ENCODE measurements around the gene PGC. TPM values are rescaled to one million over a fixed set of nuclear protein-coding genes. Genes with fewer than 3 reads are reported as not detected.
"Not testable (repeated sequence)": the region's sequence is repeated elsewhere in the genome, so short reads cannot be mapped to it uniquely, and the experiment has no call there.

The PGC gene
- total RNA-seq, 1 donor from 2014 or later: not detected

DNA sequence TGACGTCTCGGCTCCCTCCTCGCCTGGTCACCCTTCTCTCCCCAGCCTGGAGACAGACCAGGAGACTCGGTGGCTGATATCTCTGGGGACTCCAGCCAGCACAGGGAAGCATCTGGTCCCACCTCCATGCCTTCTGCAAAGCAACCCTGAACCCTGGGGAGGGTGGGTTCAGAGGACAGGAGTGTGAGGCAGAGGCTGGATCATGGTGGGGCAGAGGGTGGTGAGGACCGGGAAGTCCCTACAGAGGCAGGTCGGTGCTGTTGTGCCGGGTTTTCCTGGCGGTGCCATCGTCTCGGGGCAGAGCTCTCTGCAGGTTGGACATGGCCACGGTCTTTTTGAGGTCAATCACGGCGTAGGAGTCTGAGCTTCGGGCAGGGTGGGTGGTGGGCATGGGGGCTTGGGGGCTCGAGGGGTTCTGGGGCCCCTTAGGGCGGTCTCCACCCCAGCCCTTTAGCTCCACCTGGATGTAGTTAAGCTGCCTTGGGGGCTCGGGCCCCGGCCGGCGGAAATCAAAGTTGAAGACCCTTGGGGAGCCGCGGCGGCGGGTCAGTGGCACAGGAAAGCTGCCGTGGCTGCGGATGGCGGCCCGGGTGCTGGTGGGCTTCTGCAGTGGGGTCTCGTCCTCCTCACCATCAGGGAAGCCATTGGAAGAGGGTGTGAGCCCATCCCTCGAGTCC is 23.3 kb upstream of the PGC start:
- Mint-ChIP-seq H3K27me3 (ENCODE audit: low read depth) (no peaks in the 10 kb centered on the region), H3K36me3 (ENCODE audit: low read depth) (peaks cover 18% of the 10 kb centered on the region), H3K27ac (no peak overlapping the region), H3K4me1 (ENCODE audit: low read depth) (peaks cover 10% of the 10 kb centered on the region), H3K9me3 (no peaks in the 10 kb centered on the region), H3K4me3 (ENCODE audit: low read depth) (no peak overlapping the region)
- DNase-seq (ENCODE audit: low spot score): no peak
- intact Hi-C loops (cut with micrococcal nuclease): loop anchor here (10.0 kb wide), 1 partner anchor 66 kb away; no protein-coding TSS in a partner anchor

DNA sequence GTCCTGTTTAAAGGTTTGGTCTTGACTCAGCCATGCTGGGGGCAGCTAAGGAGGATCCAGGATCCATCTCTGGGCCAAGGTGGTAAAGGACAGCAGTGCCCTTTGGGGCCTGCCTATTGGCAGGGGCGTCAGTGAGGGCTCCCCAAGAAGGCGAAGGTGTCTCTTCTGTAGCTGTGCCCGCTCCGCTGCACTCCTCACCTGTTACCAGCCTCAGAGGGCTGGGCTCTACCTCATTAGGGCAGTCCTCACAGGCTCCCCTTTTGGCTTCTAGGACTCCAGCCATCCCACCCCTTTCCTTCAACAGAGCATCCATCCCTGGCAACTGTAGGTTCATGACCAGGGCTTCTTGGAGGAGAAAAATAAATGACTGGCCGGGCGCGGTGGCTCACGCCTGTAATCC is 22.2 kb upstream of the PGC start:
- H3K27me3 Mint-ChIP-seq (ENCODE audit: low read depth): no peaks in the 10 kb centered on the region
- H3K36me3 Mint-ChIP-seq (ENCODE audit: low read depth): peaks cover 12% of the 10 kb centered on the region
- DNase-seq (ENCODE audit: low spot score): no peak
- peaks cover 10% of the 10 kb centered on the region for H3K4me1 Mint-ChIP-seq (ENCODE audit: low read depth)
- intact Hi-C loops (cut with micrococcal nuclease): no loop called here
- H3K27ac Mint-ChIP-seq: no peak overlapping the region
- H3K4me3 Mint-ChIP-seq (ENCODE audit: low read depth): no peak overlapping the region
- H3K9me3 Mint-ChIP-seq: no peaks in the 10 kb centered on the region

DNA sequence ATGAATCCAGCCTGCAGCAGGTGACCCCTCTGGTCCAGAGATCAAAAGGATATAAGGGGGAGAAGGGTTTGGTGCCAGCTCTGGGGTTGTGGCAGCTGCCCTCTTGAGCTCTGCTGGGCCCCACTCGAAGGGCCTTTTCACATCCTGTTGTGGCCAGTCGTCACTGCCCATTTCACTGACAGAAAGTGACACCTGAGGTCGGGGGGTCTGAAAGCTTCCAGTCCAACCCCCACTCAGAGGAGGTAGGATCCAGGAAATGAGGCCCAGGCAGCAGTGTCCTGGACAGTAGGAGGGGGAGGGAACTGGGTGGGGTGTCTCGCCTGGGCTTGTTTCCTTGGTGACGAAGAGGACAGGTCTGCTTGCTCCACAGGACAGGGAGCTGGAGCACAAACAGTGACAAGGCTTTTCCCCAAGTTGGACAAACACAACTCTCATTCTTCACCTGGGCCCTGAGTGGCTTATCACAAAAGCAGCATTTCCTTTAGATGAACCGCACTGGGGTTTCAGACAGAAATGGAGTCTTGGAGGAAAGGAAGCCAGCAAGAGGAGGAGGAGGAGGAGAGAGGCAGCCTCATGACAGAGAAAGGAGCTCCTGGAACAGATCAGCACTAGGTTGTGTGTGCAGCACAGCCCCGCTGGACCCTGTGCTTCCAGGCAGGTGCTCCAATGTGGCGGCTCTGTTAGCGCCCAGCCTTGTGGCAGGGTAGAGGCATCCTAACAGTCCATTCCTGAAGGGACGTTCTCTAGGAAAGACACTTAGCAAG is 21.5 kb upstream of the PGC start:
- no peak for DNase-seq (ENCODE audit: low spot score)
- Mint-ChIP-seq H3K4me3 (ENCODE audit: low read depth) (no peak overlapping the region), H3K36me3 (ENCODE audit: low read depth) (peaks cover 9% of the 10 kb centered on the region), H3K4me1 (ENCODE audit: low read depth) (peaks cover 10% of the 10 kb centered on the region), H3K27me3 (ENCODE audit: low read depth) (no peaks in the 10 kb centered on the region), H3K9me3 (no peaks in the 10 kb centered on the region), H3K27ac (peak overlapping the region; percentile 3)
- intact Hi-C loops (cut with micrococcal nuclease): no loop called here

DNA sequence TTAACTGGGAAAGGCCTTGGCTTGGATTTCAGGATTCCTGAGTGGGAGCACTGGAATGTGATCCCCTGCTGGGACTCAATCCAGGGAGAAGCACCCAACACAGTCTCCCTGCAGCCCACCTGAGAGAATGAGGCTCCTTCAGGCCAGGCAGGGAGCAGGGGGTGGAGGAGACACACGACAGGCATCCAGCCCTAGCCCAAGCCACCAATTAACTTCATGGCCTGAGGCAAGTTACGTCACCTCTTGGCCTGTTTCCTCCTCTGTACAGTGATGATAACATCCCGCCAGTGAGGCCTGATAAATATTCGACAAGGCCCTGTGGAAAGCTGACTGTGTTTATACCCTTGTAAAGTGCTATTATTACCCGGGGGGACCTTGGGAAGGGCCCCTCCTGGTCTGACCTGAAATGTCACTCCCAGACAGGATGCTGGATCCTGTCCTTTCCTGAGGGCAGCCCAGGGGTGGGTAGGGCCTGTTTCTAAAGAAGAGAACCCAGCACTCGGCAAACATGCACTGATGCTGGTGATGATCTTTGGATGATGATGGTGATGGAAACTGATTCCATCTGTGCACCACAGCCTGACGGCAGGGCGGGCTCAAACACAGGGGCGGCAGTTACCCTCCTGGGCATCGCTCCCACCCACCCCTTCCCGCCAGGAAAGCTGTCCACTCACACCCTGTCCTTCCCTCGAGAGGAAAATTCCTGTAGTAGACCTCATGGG is 20.1 kb upstream of the PGC start:
- H3K27ac Mint-ChIP-seq: no peak overlapping the region
- H3K4me1 Mint-ChIP-seq (ENCODE audit: low read depth): peaks cover 10% of the 10 kb centered on the region
- intact Hi-C loops (cut with micrococcal nuclease): no loop called here
- no peak overlapping the region for H3K4me3 Mint-ChIP-seq (ENCODE audit: low read depth)
- H3K27me3 Mint-ChIP-seq (ENCODE audit: low read depth): peaks cover 4% of the 10 kb centered on the region
- H3K36me3 Mint-ChIP-seq (ENCODE audit: low read depth): peaks cover 4% of the 10 kb centered on the region
- no peak for DNase-seq (ENCODE audit: low spot score)
- H3K9me3 Mint-ChIP-seq: no peaks in the 10 kb centered on the region

DNA sequence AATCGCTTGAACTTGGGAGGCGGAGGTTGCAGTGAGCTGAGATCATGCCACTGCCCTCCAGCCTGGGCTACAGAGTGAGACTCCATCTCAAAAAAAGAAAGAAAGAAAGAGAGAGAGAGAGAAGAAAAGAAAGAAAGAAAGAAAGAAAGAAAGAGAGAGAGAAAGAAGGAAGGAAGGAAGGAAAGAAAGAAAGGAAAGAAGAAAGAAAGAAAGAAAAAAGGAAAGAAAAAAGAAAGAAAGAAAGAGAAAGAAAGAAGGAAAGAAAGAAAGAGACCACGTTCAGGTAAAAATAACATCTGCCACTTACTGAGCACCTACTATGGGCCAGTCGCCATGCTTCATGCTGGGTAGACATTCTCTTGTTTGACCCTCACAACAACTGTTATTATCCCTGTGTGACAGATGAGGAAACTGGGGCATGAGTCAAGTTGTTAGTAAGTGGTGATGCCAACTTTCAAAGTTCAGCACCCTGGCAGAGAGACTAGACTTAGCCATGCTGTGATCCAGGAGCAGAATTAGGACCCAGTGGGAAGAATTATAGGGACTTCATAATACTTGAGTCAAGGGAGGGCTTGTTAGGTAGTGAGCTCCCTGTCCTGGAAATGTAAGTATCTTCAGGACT is 19.0 kb upstream of the PGC start:
- not testable (repeated sequence) for DNase-seq (ENCODE audit: low spot score); H3K27ac Mint-ChIP-seq

DNA sequence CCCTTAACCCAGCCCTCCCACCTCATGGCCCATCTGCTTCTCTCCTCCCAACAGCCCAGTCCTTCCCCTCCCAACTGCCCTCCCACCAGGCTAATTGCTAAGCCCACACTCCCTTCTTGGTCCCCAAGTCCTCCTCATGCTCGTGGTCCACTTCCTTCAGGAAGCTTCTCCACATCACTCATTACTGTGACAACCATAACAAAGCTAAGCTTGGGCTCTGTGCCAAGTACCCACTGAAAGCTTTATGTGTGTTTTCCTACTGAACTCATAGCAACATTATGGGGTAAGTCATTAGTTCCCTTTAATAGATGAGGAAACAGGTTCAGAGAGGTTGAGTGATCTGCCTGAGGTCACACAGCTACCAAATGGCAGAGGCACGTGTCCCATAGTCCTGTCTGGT is 16.3 kb upstream of the PGC start:
- Mint-ChIP-seq H3K27ac (no peak overlapping the region), H3K36me3 (ENCODE audit: low read depth) (no peaks in the 10 kb centered on the region), H3K4me1 (ENCODE audit: low read depth) (peaks cover 4% of the 10 kb centered on the region), H3K4me3 (ENCODE audit: low read depth) (no peak overlapping the region), H3K9me3 (no peaks in the 10 kb centered on the region), H3K27me3 (ENCODE audit: low read depth) (peaks cover 4% of the 10 kb centered on the region)
- no peak for DNase-seq (ENCODE audit: low spot score)
- intact Hi-C loops (cut with micrococcal nuclease): no loop called here

More for the DNA sequence above, 19.0 kb upstream of the PGC start:
- H3K36me3 Mint-ChIP-seq (ENCODE audit: low read depth); H3K4me1 Mint-ChIP-seq (ENCODE audit: low read depth); intact Hi-C loops (cut with micrococcal nuclease); H3K4me3 Mint-ChIP-seq (ENCODE audit: low read depth); H3K27me3 Mint-ChIP-seq (ENCODE audit: low read depth); H3K9me3 Mint-ChIP-seq: not testable (repeated sequence)

DNA sequence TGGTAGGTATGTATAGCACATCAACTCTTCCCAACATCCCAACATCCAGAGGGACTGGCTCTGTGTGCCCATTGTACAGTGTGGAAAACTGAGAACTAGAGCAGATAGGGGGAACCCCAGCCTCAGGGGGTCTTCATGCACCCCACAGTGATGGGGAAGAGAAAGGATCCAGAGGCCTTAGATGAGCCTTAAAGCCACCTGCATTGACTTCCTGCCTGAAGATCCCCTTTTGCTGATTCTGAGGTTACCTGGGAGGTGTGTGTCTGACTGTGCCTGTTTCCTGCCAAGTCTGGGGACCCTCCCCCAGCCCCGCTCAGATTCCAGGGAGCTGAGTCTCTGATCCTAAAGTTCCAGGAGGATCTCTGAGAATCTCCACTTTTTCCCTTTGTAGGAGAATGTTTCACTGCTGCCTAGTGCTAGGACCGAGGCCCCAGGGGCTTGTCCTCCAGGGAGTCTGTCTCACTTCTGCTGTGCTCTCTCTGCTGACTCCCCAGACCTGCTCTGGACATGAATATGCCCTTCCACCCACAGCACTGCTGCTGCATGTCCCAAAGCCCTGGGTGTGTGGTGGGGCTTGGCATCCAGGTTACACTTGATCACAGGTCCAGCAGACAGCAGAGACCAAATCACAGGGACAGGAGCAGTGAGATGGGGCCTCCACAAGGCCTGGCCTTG is 12.8 kb upstream of the PGC start:
- intact Hi-C loops (cut with micrococcal nuclease): no loop called here
- no peak overlapping the region for H3K4me3 Mint-ChIP-seq (ENCODE audit: low read depth)
- H3K36me3 Mint-ChIP-seq (ENCODE audit: low read depth): no peaks in the 10 kb centered on the region
- H3K4me1 Mint-ChIP-seq (ENCODE audit: low read depth): no peaks in the 10 kb centered on the region
- DNase-seq (ENCODE audit: low spot score): no peak
- H3K9me3 Mint-ChIP-seq: no peaks in the 10 kb centered on the region
- no peak overlapping the region for H3K27ac Mint-ChIP-seq
- peaks cover 4% of the 10 kb centered on the region for H3K27me3 Mint-ChIP-seq (ENCODE audit: low read depth)

DNA sequence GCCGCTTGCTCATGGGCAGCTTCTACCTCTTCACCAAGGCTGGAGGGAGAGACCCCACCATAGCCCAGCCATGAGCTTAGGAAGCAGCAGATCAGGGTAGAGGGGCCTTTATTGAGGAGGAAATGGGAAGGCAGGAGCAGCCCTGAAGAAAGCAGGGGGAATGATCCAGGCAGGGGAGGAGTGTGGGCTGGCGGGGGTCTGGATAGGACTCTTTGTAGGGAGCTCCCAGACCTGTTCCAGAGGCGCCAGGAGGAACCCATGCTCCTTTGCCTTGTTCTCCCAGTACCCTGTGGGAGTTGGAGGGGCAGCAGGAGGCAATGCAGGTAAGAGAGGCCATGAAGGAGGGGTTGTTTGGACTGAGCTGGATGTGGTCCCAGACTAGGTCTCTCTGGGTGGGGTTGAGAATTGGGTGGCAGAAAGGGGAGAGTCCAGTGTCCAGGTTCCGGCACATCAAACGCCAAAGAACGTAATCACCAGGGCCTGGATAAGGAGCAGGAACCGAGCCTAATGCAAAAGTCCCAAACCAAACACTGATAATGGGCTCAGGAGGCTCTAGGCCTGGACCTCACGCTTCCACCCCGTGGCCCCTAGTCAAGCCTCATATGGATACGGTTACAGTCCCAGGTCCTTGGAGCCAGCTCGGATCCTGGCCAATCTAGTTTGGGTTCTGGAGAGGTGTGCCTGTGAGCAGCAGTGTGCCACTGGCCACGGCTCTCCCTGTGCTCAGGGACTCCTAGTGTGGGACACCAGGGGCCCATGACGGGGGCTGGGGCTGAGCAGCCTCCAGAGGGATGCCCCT is 12.1 kb upstream of the PGC start:
- Mint-ChIP-seq H3K27me3 (ENCODE audit: low read depth) (peaks cover 7% of the 10 kb centered on the region), H3K4me3 (ENCODE audit: low read depth) (no peak overlapping the region), H3K27ac (no peak overlapping the region), H3K36me3 (ENCODE audit: low read depth) (no peaks in the 10 kb centered on the region), H3K4me1 (ENCODE audit: low read depth) (no peaks in the 10 kb centered on the region), H3K9me3 (no peaks in the 10 kb centered on the region)
- intact Hi-C loops (cut with micrococcal nuclease): no loop called here
- no peak for DNase-seq (ENCODE audit: low spot score)

DNA sequence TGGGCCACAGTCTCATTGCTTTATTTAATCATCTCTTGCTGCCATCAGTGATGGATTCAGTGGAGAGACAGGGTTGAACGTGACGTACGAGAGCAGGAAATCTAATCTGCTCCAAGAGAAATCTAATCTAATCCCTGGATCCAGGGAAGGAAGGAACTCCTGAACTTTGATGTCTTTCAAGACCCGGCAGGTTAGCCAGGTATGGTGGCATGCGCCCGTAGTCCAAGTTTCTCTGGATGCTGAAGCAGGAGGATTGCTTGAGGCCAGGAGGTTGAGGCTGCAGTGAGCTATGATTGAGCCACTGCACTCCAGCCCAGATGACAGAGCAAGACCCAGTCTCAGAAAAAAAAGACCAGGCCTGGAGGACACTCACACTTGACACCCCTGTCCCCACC is 11.4 kb upstream of the PGC start:
- DNase-seq (ENCODE audit: low spot score): no peak
- Mint-ChIP-seq H3K27ac (no peak overlapping the region), H3K4me3 (ENCODE audit: low read depth) (no peak overlapping the region), H3K4me1 (ENCODE audit: low read depth) (no peaks in the 10 kb centered on the region), H3K36me3 (ENCODE audit: low read depth) (no peaks in the 10 kb centered on the region), H3K9me3 (no peaks in the 10 kb centered on the region), H3K27me3 (ENCODE audit: low read depth) (peaks cover 11% of the 10 kb centered on the region)
- intact Hi-C loops (cut with micrococcal nuclease): no loop called here

DNA sequence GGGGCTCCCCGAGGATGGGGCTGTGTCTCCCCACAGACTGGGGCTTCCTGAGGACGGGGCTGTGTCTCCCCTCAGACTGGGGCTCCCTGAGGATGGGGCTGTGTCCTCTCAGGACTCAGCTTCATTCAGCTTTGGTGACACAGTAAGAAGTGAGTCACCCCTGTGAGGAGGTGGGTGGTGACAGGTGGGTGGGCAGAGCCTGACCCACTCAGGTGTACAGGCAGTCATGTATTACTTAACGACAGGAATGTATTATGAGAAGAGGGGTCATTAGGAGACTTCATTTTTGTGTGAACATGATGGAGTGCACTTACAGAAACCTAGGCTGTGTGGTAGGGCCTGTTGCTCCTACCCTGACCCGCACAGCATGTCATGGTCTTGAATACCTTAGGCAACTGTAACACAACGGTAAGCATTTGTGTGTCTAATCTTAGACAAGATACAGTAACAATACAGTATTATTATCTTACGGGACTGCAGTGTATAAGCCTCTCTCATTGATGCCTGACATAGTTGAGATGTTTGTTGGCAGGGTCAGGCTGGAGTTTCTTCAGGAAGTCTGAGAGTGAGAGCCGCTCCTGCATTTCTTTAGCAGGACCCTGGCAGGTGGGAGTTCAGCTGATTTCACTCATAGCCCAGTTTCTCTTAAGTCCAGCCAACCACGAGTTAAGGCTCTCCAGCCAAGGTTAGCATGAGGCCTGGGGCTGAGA is 10.9 kb upstream of the PGC start:
- no peak for DNase-seq (ENCODE audit: low spot score)
- no peaks in the 10 kb centered on the region for H3K4me1 Mint-ChIP-seq (ENCODE audit: low read depth)
- intact Hi-C loops (cut with micrococcal nuclease): no loop called here
- H3K4me3 Mint-ChIP-seq (ENCODE audit: low read depth): no peak overlapping the region
- H3K9me3 Mint-ChIP-seq: no peaks in the 10 kb centered on the region
- H3K27ac Mint-ChIP-seq: no peak overlapping the region
- no peaks in the 10 kb centered on the region for H3K36me3 Mint-ChIP-seq (ENCODE audit: low read depth)
- peaks cover 12% of the 10 kb centered on the region for H3K27me3 Mint-ChIP-seq (ENCODE audit: low read depth)

DNA sequence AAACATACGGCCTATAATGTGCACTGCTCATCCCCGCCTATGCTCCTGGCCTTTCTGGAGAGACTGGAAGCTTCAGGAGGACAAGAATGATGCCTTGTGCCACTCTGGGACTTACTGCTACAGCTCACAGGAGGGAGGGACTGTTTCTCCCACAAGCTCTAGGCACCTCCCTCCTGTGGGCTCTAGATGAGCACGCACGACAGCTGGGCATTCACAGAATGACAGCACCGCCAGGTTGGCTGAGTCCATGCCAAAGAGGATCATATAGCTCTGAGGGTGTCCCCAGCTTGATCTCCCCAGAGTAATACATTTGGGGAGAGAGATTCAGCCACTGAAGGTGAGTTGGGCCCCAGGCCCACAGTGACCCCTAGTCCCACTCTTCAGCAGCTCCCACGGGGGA is 10.1 kb upstream of the PGC start:
- no peaks in the 10 kb centered on the region for H3K36me3 Mint-ChIP-seq (ENCODE audit: low read depth)
- DNase-seq (ENCODE audit: low spot score): no peak

More for the DNA sequence above, 10.1 kb upstream of the PGC start:
- Mint-ChIP-seq H3K4me3 (ENCODE audit: low read depth) (no peak overlapping the region), H3K27ac (no peak overlapping the region), H3K27me3 (ENCODE audit: low read depth) (peaks cover 13% of the 10 kb centered on the region), H3K4me1 (ENCODE audit: low read depth) (no peaks in the 10 kb centered on the region), H3K9me3 (no peaks in the 10 kb centered on the region)
- intact Hi-C loops (cut with micrococcal nuclease): no loop called here

Measured in activated T-helper 2 cell treated with anti-CD3 and anti-CD28 coated beads, Interferon-gamma antibody, Interleukin-2, Interleukin-4, amounts not matched to agents 10 μg/mL and 5 μg/mL and 100 μg/mL, durations not matched to agents 14 hours and 24 hours and 36 hours (primary cell).